GM10248 (cell line): ENCODE data around the gene LCLAT1.

Experiments used
- CTCF ChIA-PET: fragments of 300-600 bp; sonication (Branson Sonifier 250); formaldehyde crosslinking; extraction: SDS; loops from one replicate; lab custom pipeline; 2021; ENCODE audit warnings: antibody characterized with exemption; lab: Yijun Ruan, JAX
- POLR2A ChIA-PET: fragments of 350-650 bp; sonication (Branson Sonifier 250); formaldehyde crosslinking; extraction: SDS; loops from one replicate; lab custom pipeline; 2020; ENCODE audit warnings: antibody characterized with exemption; lab: Yijun Ruan, JAX
- DNase-seq: peaks from one replicate; pipeline ENCODE4 v3.0.0; 2012; ENCODE audit errors: extremely low spot score
- TF ChIP-seq, protein P1 (sequence below): IDR thresholded peaks from 2 replicates; pipeline ENCODE4 v1.5.1; 2012; ENCODE audit warnings: mild to moderate bottlenecking, low read depth; ENCODE audit errors: extremely low read depth, missing control alignments, control extremely low read depth

The LCLAT1 gene

DNA sequence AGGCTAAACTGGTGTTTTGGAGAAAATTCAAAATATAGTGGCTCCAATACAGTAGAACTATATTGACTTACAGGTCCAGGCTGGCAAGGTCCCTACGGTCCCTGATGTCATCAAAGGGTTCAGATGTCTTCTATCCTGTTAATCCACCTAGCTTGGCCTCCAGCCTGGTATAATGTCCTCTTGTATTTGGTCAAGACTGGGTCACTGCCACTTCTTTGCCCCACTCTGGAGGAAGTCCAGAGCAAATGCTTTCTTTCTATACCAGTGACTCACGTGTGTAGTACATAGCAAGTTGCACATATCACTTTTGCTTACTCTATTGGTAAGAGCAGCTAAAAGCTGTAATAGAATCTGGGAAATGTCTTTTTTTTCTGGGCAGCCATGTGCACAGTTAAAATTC, 80.8 kb downstream of the LCLAT1 start:
- DNase-seq = no peak
- TF ChIP-seq, protein P1, sequence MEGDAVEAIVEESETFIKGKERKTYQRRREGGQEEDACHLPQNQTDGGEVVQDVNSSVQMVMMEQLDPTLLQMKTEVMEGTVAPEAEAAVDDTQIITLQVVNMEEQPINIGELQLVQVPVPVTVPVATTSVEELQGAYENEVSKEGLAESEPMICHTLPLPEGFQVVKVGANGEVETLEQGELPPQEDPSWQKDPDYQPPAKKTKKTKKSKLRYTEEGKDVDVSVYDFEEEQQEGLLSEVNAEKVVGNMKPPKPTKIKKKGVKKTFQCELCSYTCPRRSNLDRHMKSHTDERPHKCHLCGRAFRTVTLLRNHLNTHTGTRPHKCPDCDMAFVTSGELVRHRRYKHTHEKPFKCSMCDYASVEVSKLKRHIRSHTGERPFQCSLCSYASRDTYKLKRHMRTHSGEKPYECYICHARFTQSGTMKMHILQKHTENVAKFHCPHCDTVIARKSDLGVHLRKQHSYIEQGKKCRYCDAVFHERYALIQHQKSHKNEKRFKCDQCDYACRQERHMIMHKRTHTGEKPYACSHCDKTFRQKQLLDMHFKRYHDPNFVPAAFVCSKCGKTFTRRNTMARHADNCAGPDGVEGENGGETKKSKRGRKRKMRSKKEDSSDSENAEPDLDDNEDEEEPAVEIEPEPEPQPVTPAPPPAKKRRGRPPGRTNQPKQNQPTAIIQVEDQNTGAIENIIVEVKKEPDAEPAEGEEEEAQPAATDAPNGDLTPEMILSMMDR = no peak
- CTCF ChIA-PET = interaction anchor here (1.2 to 1.7 kb wide), 2 partner anchors 17 to 22 kb away, joined by 3 to 4 read pairs; no protein-coding TSS in a partner anchor
- POLR2A ChIA-PET = no interaction called here

GRCh38 chr2:30530346-30530745, 83.3 kb downstream of the LCLAT1 start:
- DNase-seq = no peak
- TF ChIP-seq, protein P1 = no peak
- ChIA-PET POLR2A (no interaction called here), CTCF (interaction anchor here (1.5 to 1.6 kb wide), 2 partner anchors 14 to 36 kb away, joined by 3 to 5 read pairs; no protein-coding TSS in a partner anchor)

DNA sequence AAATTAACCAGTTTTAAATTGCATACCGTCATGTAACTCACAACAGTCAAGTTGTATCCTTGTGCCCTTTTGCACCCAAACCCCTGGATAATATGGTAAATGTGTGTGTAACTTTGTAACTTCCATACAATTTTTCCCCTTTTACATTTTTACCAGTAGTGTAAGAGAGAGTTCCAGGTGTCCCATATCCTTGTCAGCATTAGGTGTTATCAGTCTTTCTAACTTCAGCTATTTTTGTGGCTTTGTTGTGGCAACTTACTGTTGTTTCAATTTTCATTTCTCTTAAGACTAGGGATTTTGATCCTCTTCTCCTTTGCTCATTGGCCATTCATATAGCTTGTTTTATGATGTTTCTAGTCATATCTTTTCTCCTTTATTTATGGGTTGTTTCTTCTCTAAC, 94.6 kb downstream of the LCLAT1 start:
- POLR2A ChIA-PET = no interaction called here
- DNase-seq = no peak
- CTCF ChIA-PET = interaction anchor here (1.2 to 1.9 kb wide), 2 partner anchors 9 to 29 kb away, joined by 3 to 5 read pairs; no protein-coding TSS in a partner anchor
- TF ChIP-seq, protein P1 = no peak

- CTCF ChIA-PET = no interaction called here
- DNase-seq = no peak
- POLR2A ChIA-PET = no interaction called here
- TF ChIP-seq, protein P1 = no peak
Observed at GRCh38 chr2:30545875-30546274, 98.8 kb downstream of the LCLAT1 start.

GRCh38 chr2:30548386-30548785, 101.3 kb downstream of the LCLAT1 start:
- CTCF ChIA-PET = no interaction called here
- DNase-seq = no peak
- POLR2A ChIA-PET = no interaction called here
- TF ChIP-seq, protein P1 = no peak

DNA sequence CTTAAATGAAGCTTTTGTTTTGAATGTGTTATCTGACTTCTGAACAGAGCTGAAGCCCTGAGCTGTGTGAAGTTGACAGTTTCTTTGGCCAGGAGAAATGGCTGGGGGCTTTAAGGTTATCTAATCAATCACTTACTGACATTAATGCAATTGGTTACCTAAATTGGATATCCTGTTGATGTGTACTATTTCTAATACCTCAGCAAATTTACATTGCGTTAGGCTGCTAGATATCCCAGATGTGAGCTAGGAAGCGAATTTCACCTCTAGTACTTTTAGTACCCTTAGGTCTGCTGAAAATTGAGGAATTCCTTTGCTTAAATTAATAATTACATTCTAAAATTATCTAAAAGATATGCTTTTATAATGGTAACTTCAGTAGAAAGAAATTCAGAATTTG, 102.0 kb downstream of the LCLAT1 start:
- TF ChIP-seq, protein P1 = no peak
- DNase-seq = no peak
- CTCF ChIA-PET = interaction anchor here (0.9 kb wide), 1 partner anchor 21 kb away, joined by 3 read pairs; no protein-coding TSS in a partner anchor
- POLR2A ChIA-PET = no interaction called here
